Activated CD4-positive, alpha-beta T cell treated with anti-CD3 and anti-CD28 coated beads, Interleukin-2, amount 50 U/mL, for 48 hours (primary cell): ENCODE data around the gene SEMA3F.

Experiments
- DNase-seq, 2 experiments: peaks; one replicate each; pipeline ENCODE4 v3.0.0-alpha.2; 2020

Gene SEMA3F

GRCh38 chr3:50154840-50155490 is at the start of gene SEMA3F:
SEMA3F (plus strand) TSS chr3:50155324; CDS start chr3:50159623, 4,299 bp downstream.
- peak; percentile 56 to 61 for DNase-seq

GRCh38 chr3:50111757-50112156 is 43.4 kb upstream of the SEMA3F start:
- DNase-seq, result no peak

- DNase-seq, result no peak
Observed at GRCh38 chr3:50112462-50112861, 42.7 kb upstream of the SEMA3F start.

- DNase-seq, result no peak
Observed at GRCh38 chr3:50117120-50117519, 38.0 kb upstream of the SEMA3F start.

GRCh38 chr3:50118237-50118636 is 36.9 kb upstream of the SEMA3F start:
- DNase-seq, result no peak

- no peak for DNase-seq
Observed at GRCh38 chr3:50119786-50120185, 35.3 kb upstream of the SEMA3F start.

- no peak for DNase-seq
Observed at GRCh38 chr3:50120364-50121071, 34.6 kb upstream of the SEMA3F start.

GRCh38 chr3:50121072-50122032 is 33.8 kb upstream of the SEMA3F start:
- peak; percentile 76 to 79 for DNase-seq

GRCh38 chr3:50122071-50122470 is 33.1 kb upstream of the SEMA3F start:
- no peak for DNase-seq

GRCh38 chr3:50122661-50123391 is 32.3 kb upstream of the SEMA3F start:
- DNase-seq, result no peak

GRCh38 chr3:50123394-50124051 is 31.6 kb upstream of the SEMA3F start:
- no peak for DNase-seq

GRCh38 chr3:50124052-50124799 is 30.9 kb upstream of the SEMA3F start:
- no peak for DNase-seq

- DNase-seq, result no peak
Observed at GRCh38 chr3:50124800-50125178, 30.3 kb upstream of the SEMA3F start.

GRCh38 chr3:50125541-50126286 is 29.4 kb upstream of the SEMA3F start:
- DNase-seq, result no peak

GRCh38 chr3:50126287-50127211 is 28.6 kb upstream of the SEMA3F start:
- DNase-seq, result no peak

GRCh38 chr3:50127251-50127691 is 27.9 kb upstream of the SEMA3F start:
- DNase-seq, result no peak

GRCh38 chr3:50128001-50128400 is 27.1 kb upstream of the SEMA3F start:
- no peak for DNase-seq

GRCh38 chr3:50130436-50130835 is 24.7 kb upstream of the SEMA3F start:
- DNase-seq, result no peak
